ENCODE measurements around the gene MSLN.
A peak's percentile ranks its signal among the peaks of the same experiment; 100 is the strongest.

Gene MSLN

DNA sequence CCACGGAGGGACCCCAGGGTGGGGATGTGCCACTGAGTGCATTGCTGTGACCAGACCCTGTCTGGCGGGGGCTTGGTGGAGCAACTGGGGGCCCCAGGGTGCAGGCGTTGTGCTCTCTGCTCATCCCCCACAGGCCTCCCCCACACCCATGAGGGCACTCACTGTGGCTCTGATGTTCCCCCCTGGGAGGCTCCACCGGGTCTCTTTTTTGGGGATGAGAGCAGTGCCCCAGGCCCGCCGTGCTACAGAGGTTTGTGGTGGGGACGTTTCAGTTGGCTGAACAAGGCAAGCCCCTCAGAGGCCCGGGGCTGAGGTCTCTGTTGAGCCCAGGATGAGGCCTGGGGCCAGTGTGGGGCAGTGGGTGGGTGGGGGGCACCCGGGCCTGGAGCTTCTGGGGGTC lies 36.8 kb upstream of the MSLN start:
- DNase-seq: no peak

DNA sequence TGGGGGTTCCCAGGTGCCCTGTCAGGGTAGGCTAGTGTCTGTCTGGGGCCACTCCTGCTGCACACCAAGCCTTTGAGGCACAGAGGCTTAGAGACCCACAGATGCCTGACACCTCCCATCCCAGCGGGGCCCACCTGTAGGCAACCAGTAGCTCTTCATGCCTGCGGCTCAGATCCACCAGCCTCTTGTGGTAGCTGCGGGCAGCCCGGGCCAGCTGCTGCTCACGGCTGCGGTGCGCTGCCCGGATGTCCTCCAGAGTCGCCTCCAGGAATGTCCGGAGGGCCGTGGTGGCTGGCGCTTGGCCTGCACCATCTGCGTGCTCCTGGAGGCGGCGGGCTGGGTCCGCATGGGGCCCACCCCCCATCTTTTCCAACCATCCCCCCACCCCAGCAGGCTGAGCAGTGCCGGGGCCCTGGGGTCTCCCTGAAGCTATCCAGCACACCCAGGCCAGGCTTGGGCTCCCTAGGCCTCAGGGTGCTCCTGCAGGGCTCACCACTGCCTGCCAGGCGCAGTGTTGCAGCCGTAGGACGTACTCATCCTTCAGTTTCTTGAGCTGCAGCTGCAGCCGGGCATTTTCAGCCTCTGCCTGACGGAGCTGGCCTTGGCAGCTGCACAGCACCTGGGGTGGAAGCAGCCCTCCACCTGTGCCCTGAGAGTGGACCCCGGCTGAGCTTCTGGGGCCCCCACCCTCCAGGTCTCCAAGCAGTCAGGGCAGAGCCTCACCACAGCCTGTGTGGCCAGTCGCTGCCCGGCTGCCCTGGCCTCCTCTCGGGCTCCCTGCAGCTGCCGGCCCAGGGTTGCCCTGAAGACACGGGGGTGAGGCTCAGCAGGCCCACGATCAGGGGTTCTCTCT lies 36.1 kb upstream of the MSLN start:
- DNase-seq: no peak

DNA sequence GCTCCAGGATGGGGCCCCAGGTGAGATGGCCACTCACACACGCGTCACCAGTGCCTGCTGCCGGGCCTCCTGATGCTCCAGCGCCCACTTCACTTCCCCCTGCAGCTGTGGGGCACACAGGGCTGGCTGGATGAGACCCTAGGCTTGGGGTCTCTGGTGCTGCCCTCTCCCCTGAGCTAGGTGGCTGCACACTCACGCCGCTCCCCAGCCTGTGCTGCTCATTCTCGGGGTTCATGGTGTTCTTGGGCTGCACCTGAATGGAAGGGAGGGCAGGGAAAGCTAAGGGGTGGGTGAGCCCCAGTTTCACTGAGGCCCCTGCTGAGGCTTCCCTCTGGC lies 35.5 kb upstream of the MSLN start:
- no peak for DNase-seq

DNA sequence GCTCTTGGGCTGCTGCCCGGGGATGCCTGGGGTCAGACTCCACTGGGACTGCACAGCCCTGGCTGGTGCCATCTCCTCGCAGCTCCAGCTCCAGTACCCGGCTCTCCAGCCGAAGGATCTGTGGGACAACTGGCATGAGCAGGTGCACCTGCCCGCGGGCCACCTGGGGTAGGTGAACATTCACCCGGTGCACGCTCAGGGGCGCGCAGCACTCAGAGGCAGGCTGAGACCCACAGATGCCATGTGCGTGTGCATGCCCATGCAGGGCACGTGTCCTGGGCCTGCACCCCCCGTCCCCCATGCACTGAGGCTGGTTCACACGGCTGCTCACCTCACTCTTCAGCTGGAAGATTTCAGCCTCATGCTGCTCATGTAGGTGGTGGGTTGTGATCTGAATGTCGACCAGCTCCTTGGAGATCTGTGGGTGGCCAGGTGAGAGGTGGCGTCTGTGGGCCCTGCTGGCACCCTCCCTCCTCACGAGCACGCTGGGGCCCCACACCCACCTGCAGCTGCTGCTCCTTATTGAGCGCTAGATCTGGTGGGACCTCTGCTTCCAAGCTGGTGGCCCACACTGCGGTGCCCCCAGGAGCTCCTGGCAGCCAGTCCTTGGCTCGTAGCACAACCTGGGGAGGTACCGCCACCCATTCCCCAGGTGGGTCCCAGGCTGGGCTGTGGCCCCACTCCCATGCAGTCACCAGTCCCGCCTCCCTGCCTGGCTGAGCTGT lies 34.9 kb upstream of the MSLN start:
- no peak for DNase-seq

DNA sequence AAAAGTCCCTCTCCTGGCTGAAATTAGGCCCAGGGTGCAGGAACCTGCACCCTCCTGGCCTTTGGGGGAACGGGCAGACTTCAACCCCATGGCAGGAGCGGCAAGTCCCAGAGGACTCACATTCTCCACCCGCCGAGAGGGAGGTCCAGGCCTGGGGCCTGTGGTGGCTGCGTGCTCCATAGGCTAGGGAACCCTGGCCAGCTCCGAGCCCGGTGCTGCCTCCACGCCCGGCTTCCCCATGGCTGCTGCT lies 34.4 kb upstream of the MSLN start:
- DNase-seq: no peak

DNA sequence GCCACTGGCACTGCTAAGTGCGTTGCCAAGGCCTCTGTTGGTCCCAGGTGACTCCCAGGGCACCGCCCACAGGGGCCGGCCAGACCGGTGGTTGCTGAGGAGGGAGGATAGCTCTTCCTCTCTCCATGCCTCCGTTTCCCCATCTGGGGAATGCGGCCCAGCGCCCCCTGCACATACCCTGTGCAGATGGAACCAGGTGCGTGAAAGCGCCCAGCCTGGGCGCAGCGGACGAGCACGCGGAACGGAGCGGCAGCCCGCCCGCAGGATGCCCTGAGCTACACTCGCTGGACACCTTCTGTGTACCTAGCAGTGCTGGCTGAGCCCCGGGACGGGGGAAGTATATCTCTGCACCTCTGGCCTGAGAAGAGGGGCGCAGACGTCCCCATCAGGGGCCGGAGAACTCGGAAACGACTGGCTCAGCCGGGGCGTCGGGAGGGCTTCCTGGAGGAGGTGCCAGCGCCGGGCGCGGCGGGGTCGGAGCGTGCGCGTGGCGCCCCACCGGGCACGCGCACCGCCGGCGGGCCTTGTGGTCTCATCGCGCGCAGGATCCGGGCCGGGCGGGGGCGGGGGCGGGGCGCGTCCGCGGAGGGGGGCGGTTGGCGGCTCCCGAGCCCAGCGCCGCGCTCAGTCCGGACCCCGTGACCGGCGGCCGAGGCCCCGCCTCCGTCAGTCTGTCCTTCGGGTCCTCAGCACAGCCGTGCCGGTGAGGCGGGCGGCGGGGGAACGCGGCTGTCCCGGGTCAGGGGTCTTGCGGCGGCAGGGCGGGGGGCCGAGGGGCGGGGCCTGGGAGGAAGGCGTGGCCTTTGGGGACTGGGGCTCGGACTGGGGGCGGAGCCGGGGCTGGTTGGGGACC lies 33.9 kb upstream of the MSLN start, which contains the start of the genes CCDC78 and HAGHL:
Gene CCDC78, minus strand, starts transcription at position 6 of the 853 bp plus-strand sequence. CDS start 76 bp downstream, outside the sequence.
Gene HAGHL, plus strand, starts transcription at position 669 of the 853 bp plus-strand sequence. CDS start 404 bp downstream, outside the sequence.
- peak; percentile 75 for DNase-seq

DNA sequence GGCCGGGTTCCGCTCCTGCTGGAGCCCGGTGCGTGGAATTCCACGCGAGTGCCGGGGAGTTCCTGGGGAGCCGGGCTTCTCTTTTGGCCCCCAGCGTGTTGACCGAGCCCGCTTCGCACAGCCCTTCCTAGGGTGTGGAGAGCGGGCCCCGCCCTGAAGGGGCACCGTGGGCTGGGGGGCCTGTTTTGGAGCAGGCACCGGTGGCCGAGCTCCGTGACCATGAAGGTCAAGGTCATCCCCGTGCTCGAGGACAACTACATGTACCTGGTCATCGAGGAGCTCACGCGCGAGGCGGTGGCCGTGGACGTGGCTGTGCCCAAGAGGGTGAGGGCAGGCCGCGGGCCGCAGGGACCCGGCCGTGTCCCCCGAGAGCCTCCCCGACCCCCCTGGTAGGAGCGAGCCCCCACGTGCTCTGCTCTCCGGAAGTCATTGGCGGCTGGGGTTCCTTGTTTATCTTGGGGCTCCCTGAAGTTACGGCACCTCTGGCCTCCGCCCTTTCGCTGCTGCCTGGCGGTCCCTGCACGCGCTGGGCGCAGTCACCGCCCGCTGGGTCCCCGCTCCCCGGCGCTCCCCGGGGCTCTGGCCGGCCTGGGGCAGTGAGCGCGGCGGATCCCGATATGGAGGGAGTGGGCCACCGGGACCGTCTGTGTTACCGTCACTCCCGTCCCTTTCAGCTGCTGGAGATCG lies 33.1 kb upstream of the MSLN start:
- peak; percentile 39 for DNase-seq

DNA sequence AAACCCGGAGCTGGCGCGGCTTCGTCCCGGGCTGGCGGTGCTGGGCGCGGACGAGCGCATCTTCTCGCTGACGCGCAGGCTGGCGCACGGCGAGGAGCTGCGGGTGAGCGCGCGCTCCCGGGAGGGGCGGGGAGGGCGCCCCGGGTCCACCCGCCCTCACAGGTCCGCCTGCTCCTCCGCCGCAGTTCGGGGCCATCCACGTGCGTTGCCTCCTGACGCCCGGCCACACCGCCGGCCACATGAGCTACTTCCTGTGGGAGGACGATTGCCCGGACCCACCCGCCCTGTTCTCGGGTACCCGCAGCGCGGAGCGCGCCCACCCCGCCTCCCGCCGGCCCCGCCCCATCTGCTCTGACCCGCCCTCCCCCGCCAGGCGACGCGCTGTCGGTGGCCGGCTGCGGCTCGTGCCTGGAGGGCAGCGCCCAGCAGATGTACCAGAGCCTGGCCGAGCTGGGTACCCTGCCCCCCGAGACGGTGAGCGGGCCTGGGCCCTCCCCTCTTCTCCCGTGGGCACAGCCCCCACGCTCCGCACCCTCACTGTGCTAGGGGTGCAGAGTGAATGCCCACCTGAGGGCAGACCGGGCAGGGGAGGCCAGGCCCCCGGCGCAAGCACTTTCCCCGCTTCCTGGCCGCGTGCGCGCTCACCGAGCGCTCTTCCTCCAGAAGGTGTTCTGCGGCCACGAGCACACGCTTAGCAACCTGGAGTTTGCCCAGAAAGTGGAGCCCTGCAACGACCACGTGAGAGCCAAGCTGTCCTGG lies 32.2 kb upstream of the MSLN start:
- peak; percentile 77 for DNase-seq

DNA sequence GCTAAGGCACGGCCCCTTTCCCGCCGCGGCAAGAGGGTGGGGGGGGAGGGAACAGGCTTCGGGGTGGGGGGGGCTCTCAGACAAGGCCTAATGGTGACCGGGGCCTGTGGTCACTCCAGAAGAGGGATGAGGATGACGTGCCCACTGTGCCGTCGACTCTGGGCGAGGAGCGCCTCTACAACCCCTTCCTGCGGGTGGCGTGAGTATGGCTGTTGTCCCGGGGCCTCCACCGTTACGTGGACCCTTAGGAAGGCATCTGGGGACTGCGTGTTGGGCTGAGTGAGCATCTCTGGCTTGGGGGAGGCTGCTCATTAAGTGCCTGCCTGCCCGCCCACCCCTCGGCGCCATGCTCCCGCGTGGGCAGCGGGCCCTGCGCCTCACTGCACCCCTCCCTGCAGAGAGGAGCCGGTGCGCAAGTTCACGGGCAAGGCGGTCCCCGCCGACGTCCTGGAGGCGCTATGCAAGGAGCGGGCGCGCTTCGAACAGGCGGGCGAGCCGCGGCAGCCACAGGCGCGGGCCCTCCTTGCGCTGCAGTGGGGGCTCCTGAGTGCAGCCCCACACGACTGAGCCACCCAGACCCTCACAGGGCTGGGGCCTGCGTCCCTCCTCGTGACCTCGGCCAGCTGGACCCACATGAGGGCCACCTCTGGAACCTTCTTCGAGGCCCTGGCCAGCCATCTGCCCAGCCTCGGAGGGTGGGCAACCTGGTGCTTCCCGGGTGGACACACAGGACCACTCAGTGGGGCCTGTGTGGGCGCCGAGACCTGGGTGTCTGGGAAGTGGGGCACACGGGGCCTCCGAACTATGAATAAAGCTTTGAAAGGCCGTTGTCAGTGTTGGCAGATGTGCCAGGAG lies 31.4 kb upstream of the MSLN start:
- no peak for DNase-seq

DNA sequence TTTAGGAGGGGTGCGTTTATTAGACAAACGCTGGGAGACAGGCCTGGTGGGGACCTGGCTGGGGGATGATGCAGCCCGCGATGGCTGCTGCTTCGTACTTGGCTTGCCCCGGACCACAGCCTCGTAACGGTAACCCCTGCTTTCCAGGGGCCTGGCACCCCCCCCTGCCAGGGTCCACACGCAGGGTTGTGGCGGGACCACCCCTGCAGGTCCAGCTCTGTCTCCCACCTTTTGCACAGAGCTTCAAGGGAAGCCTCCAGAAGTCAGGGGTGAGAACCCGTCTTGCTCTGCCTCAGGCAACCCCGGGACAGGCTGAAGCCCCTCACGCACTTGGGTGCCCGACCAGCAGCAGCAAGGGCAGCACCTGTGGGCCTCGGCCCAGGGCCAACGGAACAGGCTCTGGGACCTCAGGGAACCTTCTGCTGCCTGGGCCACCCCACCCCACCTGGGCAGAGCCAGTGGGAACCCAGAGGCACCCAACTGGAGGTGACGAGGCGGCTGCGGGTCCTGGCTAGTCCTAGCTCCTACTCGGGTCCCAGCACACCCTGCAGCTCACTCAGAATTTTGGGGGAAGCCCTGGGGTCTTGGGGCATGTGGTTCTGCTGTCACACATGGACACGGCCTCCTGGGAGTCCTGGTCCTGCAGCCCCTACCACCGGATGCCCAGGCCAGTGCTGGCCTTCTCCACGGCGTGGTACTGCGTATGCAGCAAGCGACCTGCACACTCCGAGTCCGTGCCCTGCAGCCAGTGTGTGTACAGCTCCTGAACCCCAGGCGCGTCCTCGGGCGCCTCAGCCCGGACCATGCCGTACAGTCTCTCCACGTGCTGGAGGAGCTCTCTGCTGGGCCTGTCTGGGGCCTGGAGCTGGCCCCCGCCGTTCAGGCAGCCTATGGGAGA lies 30.5 kb upstream of the MSLN start:
- DNase-seq: no peak

DNA sequence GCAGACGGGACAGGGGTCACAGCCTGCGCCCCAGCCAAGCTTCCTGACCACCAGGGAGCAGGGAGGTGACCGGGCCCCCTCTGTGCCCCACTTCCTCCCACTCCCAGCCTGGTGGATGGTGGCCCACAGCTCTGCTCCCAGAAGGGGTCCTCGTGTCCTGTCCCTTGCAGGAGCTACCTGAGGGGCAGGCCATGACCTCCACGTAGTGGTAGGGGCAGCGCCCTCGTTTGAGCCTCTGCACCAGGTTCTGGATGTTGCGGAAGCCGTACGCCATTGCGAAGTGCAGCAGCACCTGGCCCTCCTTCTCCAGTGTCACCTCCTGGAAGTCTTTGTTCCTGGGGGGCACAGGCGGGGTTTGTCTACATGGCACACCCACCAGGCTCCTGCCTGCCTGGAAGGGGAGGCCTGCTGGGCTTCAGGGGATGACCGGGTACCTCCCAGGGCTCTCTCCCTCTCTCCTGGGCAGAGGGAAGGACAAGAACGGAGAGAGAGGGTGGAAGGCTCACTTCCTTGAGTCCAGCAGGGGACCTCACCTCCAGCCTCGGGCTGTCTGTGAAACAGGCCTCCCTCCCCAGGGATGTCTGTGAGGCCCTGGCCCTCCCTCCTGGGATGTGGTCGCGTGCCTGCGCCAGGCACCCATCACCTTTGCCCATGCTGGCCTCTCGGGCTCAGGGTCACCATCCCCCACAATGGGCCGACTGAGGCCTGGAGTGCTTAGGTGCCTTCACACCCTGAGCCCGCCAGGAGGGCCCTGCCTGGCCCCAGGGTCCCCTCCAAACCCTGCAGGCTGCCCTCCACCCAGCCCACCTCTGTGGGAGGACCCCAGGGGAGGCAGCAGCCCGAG lies 29.6 kb upstream of the MSLN start:
- no peak for DNase-seq

DNA sequence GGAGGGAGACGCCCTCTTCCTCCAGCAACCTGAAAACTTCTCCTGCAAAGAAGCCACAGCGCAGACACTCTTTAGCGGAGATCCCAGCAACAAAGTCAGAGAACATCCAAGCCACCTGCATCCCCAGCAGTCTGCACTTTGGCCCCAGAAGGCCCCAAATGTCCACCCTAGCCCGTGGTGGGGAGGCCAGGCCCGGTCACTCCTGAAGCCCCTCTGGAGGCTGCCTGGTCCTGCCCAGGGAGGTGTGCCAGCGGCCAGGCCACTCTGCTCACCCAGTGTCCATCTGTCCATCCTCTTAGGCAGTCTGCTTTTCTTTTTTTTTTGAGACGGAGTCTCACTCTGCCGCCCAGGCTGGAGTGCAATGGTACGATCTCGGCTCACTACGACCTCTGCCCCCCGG lies 28.2 kb upstream of the MSLN start:
- no peak for DNase-seq

DNA sequence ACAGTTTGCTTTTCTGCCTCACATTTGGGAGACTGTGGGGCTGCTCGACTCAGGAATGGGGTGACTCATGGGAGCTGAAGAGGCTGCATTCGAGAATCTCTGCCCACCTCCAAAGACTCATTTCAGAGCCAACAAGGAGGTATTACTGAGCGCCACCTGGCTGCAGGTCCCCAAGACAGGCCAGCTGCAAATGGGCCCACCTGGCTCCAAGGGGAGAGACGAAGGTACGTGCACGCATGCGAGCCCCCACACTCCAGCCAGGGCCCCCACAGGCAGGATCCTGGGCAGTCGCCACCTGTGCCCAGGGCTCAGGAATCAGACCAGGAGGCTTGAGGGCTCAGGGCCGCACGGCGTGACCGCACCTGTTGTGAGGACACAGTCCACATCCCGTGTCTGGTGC lies 27.6 kb upstream of the MSLN start:
- DNase-seq: no peak

DNA sequence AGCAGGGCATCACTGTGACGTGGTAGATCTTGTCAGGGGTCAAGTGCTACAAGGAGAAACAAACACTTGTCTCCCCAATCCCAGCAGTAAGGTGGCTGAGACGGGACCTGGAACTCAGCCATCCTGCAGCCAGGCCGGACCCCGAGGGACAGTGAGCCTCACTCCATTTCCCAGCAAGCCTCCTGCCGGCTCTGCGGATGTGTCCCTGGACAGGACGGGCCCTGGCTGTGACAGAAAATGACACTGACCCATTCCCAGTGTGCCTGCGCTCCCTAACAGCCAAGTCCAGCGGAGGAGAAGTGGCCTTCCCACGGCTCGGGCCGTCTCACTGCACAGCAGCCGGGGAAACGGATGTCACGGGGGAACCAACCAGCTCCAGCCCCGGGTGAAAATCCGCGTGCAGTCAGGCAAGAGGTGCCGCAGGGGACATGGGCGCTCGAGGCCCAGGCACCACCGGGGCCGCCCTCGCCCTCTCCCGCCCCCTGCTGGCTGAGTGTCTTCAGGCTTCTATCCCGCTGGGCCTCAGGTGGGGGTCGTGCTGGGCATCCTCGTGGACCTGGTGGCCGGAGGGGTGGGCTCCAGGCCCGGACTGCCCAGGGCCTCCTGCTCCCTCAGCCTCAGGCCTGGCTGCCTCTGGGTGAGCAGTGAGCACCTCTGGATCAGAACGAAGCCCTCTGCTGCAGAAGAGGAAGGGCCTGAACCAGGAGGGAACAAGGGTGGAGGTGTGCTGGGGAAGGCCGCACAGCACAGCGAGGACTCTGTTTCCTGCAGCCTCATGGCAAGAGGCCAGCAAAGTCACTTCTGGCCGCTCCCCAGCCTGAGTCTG lies 26.9 kb upstream of the MSLN start:
- no peak for DNase-seq

DNA sequence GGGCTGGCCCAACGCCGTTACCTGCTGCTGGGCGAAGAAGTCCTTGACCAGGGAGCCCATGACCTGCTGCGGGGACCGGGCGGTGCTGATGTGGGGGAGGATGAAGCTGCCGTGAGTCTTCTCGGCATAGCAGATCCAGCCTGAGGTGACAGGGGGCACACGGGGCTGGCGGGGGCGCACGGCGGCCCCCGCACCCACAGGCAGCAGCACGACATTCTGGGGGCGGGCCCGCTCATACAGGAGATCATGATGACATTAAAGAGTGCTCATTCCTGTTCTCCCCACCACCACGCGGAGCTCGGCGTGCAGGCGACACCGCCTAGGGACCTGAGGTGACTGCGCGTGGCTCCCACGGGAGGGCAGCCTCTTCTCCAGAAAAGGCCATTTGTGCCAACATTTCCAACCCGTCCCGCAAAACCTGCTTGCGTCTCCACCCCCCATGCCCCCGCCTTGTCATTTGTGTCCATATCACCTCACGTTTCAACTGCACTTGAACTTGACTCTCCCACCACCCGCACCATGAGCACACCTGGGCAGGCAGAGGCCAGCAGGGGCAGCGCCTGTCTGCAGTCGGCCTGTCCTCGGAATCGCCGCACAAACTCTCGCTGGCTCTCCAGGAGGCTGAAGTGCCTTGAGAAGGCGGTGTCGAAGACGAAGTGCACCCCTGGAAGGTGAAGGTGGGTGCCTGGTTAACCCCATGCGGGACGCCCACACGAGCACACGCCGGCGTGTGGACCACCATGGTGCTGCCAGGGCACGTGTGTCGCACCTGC lies 26.1 kb upstream of the MSLN start:
- no peak for DNase-seq

DNA sequence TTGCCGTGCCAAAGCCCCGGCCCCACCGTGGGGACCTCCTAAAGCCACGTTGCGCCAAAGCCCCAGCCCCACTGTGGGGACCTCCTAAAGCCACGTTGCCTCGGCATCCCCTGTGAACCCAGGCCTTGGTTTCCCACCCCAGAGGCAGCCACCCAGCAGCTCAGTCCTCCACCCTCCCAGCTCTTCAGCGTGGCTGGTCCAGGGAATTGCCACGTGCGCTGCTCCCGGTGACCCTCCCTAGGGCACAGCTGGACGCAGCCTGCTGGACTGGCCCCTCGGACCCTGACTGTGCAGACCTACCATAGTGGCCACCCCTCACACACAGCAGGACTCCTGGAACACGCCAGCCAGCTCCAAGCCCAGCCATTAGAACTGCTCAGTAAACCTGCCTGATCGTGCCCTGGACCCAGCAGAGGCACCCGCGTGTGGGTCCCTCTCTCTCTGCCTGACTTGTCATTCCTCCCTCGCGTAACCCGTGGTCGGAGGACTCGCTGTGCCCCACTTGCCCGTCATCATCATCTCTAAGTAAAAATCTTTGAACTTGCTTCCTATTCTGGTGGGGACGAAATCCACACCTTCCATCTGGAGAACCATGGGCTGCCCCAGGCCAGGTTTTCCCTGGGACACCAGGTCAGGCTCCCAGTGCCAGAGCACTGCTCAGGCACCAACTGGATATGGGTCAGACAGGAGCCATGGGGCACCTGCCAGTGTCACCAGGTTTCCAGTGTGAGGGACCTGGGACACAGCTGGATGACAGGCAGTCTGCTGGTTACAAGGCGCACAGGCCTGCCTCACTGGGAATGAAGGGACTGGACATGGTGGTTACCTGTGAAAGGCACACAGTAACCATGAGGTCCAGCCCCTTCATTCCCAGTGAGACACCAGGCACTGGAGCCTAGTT lies 25.3 kb upstream of the MSLN start:
- no peak for DNase-seq

Measured in CD4-positive, alpha-beta T cell treated with Interleukin-17A for 1 hour (primary cell).